ENCODE data around the gene GSX1.

- TF ChIP-seq TAF1 (IDR thresholded peaks at IDR 0.05; ENCODE audit: low read depth) (no peak), POLR2AphosphoS5 (IDR thresholded peaks at IDR 0.05) (no peak), EZH2 (IDR thresholded peaks at IDR 0.05; ENCODE audit: borderline replicate concordance, insufficient read depth, low read length, poor library complexity, severe bottlenecking) (no peak), EP300 (conservative IDR thresholded peaks at IDR 0.05; ENCODE audit: poor library complexity, severe bottlenecking) (no peak), REST (IDR thresholded peaks at IDR 0.05; ENCODE audit: borderline replicate concordance) (no peak), CTCF (IDR thresholded peaks at IDR 0.05; ENCODE audit: poor library complexity, severe bottlenecking) (peak; percentile 53), RAD21 (conservative IDR thresholded peaks at IDR 0.05) (peak; percentile 62)
Observed at GRCh38 chr13:27783111-27783510, 9.2 kb upstream of the GSX1 start.

Data from neural cell (in vitro differentiated cells).